ENCODE data around the gene RHOF. TPM values are rescaled to one million over a fixed set of nuclear protein-coding genes. Genes with fewer than 3 reads are reported as not detected.

RHOF gene
- total and polyA plus RNA-seq, 2 donors (not counting 1 experiment from before 2014, with no cell fraction given) = 2.3 to 6.8 TPM

- H3K4me3 ChIP-seq (replicated peaks in 1 of 4; ENCODE audit: control extremely low read depth in 1 of 4, insufficient read depth in 1 of 4, low read depth in 3 of 4, low read length in 4 of 4) = peak overlapping the region in 2 of 4 experiments; percentile 1 to 64
- H3K4me2 ChIP-seq (ENCODE audit: extremely low read depth, insufficient read depth, low read length) = peak overlapping the region; percentile 64
- H3K27ac ChIP-seq (ENCODE audit: insufficient read depth, low read length) = peak overlapping the region; percentile 90
- H3K4me1 ChIP-seq (ENCODE audit: control insufficient read depth, extremely low read depth, insufficient read depth, low read length) = peaks cover 43% of the 10 kb centered on the region
- TF ChIP-seq CTCF (conservative IDR thresholded peaks at IDR 0.05 in 1 of 2, IDR thresholded peaks at IDR 0.05 in 1 of 2; ENCODE audit: low read depth in 1 of 2, low read length in 2 of 2) (peak; percentile 94 to 97), EZH2 (IDR thresholded peaks at IDR 0.05; ENCODE audit: low read length, missing control alignments) (no peak)
- peaks cover 10% of the 10 kb centered on the region for H3K36me3 ChIP-seq (ENCODE audit: control insufficient read depth, insufficient read depth, low read length)
- no peak overlapping the region for H2AFZ ChIP-seq (ENCODE audit: low read length)
- H4K20me1 ChIP-seq (ENCODE audit: control insufficient read depth, extremely low read depth, insufficient read depth, low read length) = no peaks in the 10 kb centered on the region
- peak; percentile 70 to 86 for DNase-seq (ENCODE audit: low read depth in 2 of 2)
- H3K79me2 ChIP-seq (ENCODE audit: control insufficient read depth, insufficient read depth, low read length) = peaks cover 27% of the 10 kb centered on the region
- H3K9me3 ChIP-seq (ENCODE audit: control insufficient read depth, insufficient read depth, low read depth, low read length) = no peaks in the 10 kb centered on the region
- no peaks in the 10 kb centered on the region for H3K27me3 ChIP-seq (ENCODE audit: control insufficient read depth, insufficient read depth, low read length)
- H3K9ac ChIP-seq (ENCODE audit: insufficient read depth, low read length) = no peak overlapping the region
Observed at GRCh38 chr12:121795034-121795968, 1.8 kb upstream of the RHOF start.

GRCh38 chr12:121794534-121795033 lies 1.1 kb upstream of the RHOF start:
- H3K4me1 ChIP-seq (ENCODE audit: control insufficient read depth, extremely low read depth, insufficient read depth, low read length) = peaks cover 43% of the 10 kb centered on the region
- DNase-seq (ENCODE audit: low read depth in 2 of 2) = no peak
- H3K4me3 ChIP-seq (replicated peaks in 1 of 4; ENCODE audit: control extremely low read depth in 1 of 4, insufficient read depth in 1 of 4, low read depth in 3 of 4, low read length in 4 of 4) = peak overlapping the region; percentile 1 to 64 (median 19)
- H4K20me1 ChIP-seq (ENCODE audit: control insufficient read depth, extremely low read depth, insufficient read depth, low read length) = no peaks in the 10 kb centered on the region
- H3K27ac ChIP-seq (ENCODE audit: insufficient read depth, low read length) = peak overlapping the region; percentile 90
- no peaks in the 10 kb centered on the region for H3K9me3 ChIP-seq (ENCODE audit: control insufficient read depth, insufficient read depth, low read depth, low read length)
- peak overlapping the region; percentile 29 for H3K9ac ChIP-seq (ENCODE audit: insufficient read depth, low read length)
- no peaks in the 10 kb centered on the region for H3K27me3 ChIP-seq (ENCODE audit: control insufficient read depth, insufficient read depth, low read length)
- peak overlapping the region; percentile 49 for H2AFZ ChIP-seq (ENCODE audit: low read length)
- peaks cover 10% of the 10 kb centered on the region for H3K36me3 ChIP-seq (ENCODE audit: control insufficient read depth, insufficient read depth, low read length)
- peaks cover 27% of the 10 kb centered on the region for H3K79me2 ChIP-seq (ENCODE audit: control insufficient read depth, insufficient read depth, low read length)
- H3K4me2 ChIP-seq (ENCODE audit: extremely low read depth, insufficient read depth, low read length) = peak overlapping the region; percentile 64
- TF ChIP-seq EZH2 (IDR thresholded peaks at IDR 0.05; ENCODE audit: low read length, missing control alignments) (no peak), CTCF (conservative IDR thresholded peaks at IDR 0.05 in 1 of 2, IDR thresholded peaks at IDR 0.05 in 1 of 2; ENCODE audit: low read depth in 1 of 2, low read length in 2 of 2) (no peak)

- H3K36me3 ChIP-seq (ENCODE audit: control insufficient read depth, insufficient read depth, low read length) = peaks cover 10% of the 10 kb centered on the region
- H3K4me1 ChIP-seq (ENCODE audit: control insufficient read depth, extremely low read depth, insufficient read depth, low read length) = peaks cover 39% of the 10 kb centered on the region
- H2AFZ ChIP-seq (ENCODE audit: low read length) = peak overlapping the region; percentile 69
- H3K9me3 ChIP-seq (ENCODE audit: control insufficient read depth, insufficient read depth, low read depth, low read length) = no peaks in the 10 kb centered on the region
- no peaks in the 10 kb centered on the region for H3K27me3 ChIP-seq (ENCODE audit: control insufficient read depth, insufficient read depth, low read length)
- H3K79me2 ChIP-seq (ENCODE audit: control insufficient read depth, insufficient read depth, low read length) = peaks cover 27% of the 10 kb centered on the region
- no peaks in the 10 kb centered on the region for H4K20me1 ChIP-seq (ENCODE audit: control insufficient read depth, extremely low read depth, insufficient read depth, low read length)
- peak overlapping the region; percentile 46 for H3K9ac ChIP-seq (ENCODE audit: insufficient read depth, low read length)
- peak; percentile 91 for DNase-seq (ENCODE audit: low read depth in 2 of 2)
- peak; percentile 97 to 98 for TF ChIP-seq CTCF (conservative IDR thresholded peaks at IDR 0.05 in 1 of 2, IDR thresholded peaks at IDR 0.05 in 1 of 2; ENCODE audit: low read depth in 1 of 2, low read length in 2 of 2)
- no peak for TF ChIP-seq EZH2 (IDR thresholded peaks at IDR 0.05; ENCODE audit: low read length, missing control alignments)
- H3K27ac ChIP-seq (ENCODE audit: insufficient read depth, low read length) = peak overlapping the region; percentile 90
- H3K4me2 ChIP-seq (ENCODE audit: extremely low read depth, insufficient read depth, low read length) = peak overlapping the region; percentile 97
- H3K4me3 ChIP-seq (replicated peaks in 1 of 4; ENCODE audit: control extremely low read depth in 1 of 4, insufficient read depth in 1 of 4, low read depth in 3 of 4, low read length in 4 of 4) = peak overlapping the region; percentile 48 to 64 (median 62)
Observed at GRCh38 chr12:121793838-121794533, 498 bp upstream of the RHOF start.

Data from fibroblast of lung (primary cell).